ENCODE data around the gene RAB42.
"Not testable (repeated sequence)": the region's sequence is repeated elsewhere in the genome, so short reads cannot be mapped to it uniquely, and the experiment has no call there.

Gene RAB42

GRCh38 chr1:28593988-28594356 lies 1.9 kb downstream of the RAB42 start:
- H3K9me3 ChIP-seq (ENCODE audit: control insufficient read depth, low read length); H3K4me3 ChIP-seq (ENCODE audit: low read length); H3K9ac ChIP-seq (ENCODE audit: low read length); H3K36me3 ChIP-seq (ENCODE audit: control insufficient read depth, insufficient read depth, low read length); H3K27me3 ChIP-seq (ENCODE audit: control insufficient read depth, insufficient read depth, low read length): not testable (repeated sequence)
- peaks cover 22% of the 10 kb centered on the region for H3K4me1 ChIP-seq (ENCODE audit: control insufficient read depth, insufficient read depth, low read length)

- not testable (repeated sequence) for H3K9ac ChIP-seq (ENCODE audit: low read length); H3K27me3 ChIP-seq (ENCODE audit: control insufficient read depth, insufficient read depth, low read length); H3K9me3 ChIP-seq (ENCODE audit: control insufficient read depth, low read length); H3K36me3 ChIP-seq (ENCODE audit: control insufficient read depth, insufficient read depth, low read length); H3K4me3 ChIP-seq (ENCODE audit: low read length)
- H3K4me1 ChIP-seq (ENCODE audit: control insufficient read depth, insufficient read depth, low read length): peaks cover 17% of the 10 kb centered on the region
Measured at GRCh38 chr1:28594686-28595411, 2.8 kb downstream of the RAB42 start.

- no peak overlapping the region for H3K4me3 ChIP-seq (ENCODE audit: low read length)
- H3K4me1 ChIP-seq (ENCODE audit: control insufficient read depth, insufficient read depth, low read length): peaks cover 11% of the 10 kb centered on the region
- no peaks in the 10 kb centered on the region for H3K36me3 ChIP-seq (ENCODE audit: control insufficient read depth, insufficient read depth, low read length)
- no peaks in the 10 kb centered on the region for H3K9me3 ChIP-seq (ENCODE audit: control insufficient read depth, low read length)
- peaks cover 3% of the 10 kb centered on the region for H3K27me3 ChIP-seq (ENCODE audit: control insufficient read depth, insufficient read depth, low read length)
- H3K9ac ChIP-seq (ENCODE audit: low read length): no peak overlapping the region
Measured at GRCh38 chr1:28595412-28596191, 3.5 kb downstream of the RAB42 start.

- H3K4me1 ChIP-seq (ENCODE audit: control insufficient read depth, insufficient read depth, low read length); H3K9ac ChIP-seq (ENCODE audit: low read length); H3K27me3 ChIP-seq (ENCODE audit: control insufficient read depth, insufficient read depth, low read length); H3K9me3 ChIP-seq (ENCODE audit: control insufficient read depth, low read length); H3K36me3 ChIP-seq (ENCODE audit: control insufficient read depth, insufficient read depth, low read length); H3K4me3 ChIP-seq (ENCODE audit: low read length): not testable (repeated sequence)
Measured at GRCh38 chr1:28596276-28596675, 4.2 kb downstream of the RAB42 start.

GRCh38 chr1:28601696-28602095 lies 9.6 kb downstream of the RAB42 start:
- H3K36me3 ChIP-seq (ENCODE audit: control insufficient read depth, insufficient read depth, low read length): peaks cover 7% of the 10 kb centered on the region

DNA sequence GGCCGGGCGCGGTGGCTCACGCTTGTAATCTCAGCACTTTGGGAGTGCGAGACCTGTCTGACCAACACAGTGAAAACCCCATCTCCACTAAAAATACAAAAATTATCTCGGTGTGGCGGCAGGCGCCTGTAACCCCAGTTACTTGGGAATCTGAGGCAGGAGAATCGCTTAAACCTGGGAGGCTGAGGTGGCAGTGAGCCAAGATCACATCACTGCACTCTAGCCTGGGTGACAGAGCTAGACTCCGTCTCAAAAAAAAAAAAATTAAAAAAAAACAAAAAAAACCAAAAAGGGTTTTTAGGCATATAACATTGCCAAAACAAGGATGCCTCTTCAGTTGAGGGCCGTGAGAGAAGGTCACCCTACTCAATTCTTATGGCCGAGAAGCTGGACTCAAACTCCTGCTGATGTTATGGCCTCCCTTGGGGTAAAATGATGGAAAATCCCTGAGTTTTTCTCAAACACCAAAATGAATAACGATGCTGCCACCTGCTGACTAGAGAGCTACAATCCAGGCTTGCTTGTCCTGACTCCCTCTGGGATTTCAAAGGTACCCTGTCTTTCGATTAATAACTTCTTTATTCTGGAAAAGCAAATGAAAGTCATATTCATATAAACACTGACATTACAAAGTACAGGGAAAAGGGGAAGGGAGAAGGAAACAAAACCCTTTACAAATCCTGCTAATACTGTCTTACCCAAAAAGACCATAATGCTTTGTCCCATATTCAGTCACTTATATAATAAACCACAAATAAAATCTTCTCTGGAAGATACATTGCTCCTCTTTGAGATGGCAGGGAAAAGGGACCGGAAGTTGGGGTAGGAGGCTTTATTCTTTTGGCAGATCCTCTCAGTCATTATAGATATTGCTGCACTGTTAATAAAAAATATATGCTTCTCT lies 10.7 kb downstream of the RAB42 start:
- no peak overlapping the region for H3K9ac ChIP-seq (ENCODE audit: low read length)

More at GRCh38 chr1:28601696-28602095, 9.6 kb downstream of the RAB42 start:
- H3K9ac ChIP-seq (ENCODE audit: low read length): no peak overlapping the region
- no peaks in the 10 kb centered on the region for H3K27me3 ChIP-seq (ENCODE audit: control insufficient read depth, insufficient read depth, low read length)
- H3K4me3 ChIP-seq (ENCODE audit: low read length): no peak overlapping the region
- no peaks in the 10 kb centered on the region for H3K4me1 ChIP-seq (ENCODE audit: control insufficient read depth, insufficient read depth, low read length)
- H3K9me3 ChIP-seq (ENCODE audit: control insufficient read depth, low read length): no peaks in the 10 kb centered on the region

GRCh38 chr1:28604411-28604810 lies 12.3 kb downstream of the RAB42 start:
- no peaks in the 10 kb centered on the region for H3K27me3 ChIP-seq (ENCODE audit: control insufficient read depth, insufficient read depth, low read length)
- peaks cover 7% of the 10 kb centered on the region for H3K36me3 ChIP-seq (ENCODE audit: control insufficient read depth, insufficient read depth, low read length)
- no peaks in the 10 kb centered on the region for H3K9me3 ChIP-seq (ENCODE audit: control insufficient read depth, low read length)
- H3K4me1 ChIP-seq (ENCODE audit: control insufficient read depth, insufficient read depth, low read length): no peaks in the 10 kb centered on the region
- no peak overlapping the region for H3K4me3 ChIP-seq (ENCODE audit: low read length)
- no peak overlapping the region for H3K9ac ChIP-seq (ENCODE audit: low read length)

More for the DNA sequence above, 10.7 kb downstream of the RAB42 start:
- Histone ChIP-seq H3K4me3 (ENCODE audit: low read length) (no peak overlapping the region), H3K4me1 (ENCODE audit: control insufficient read depth, insufficient read depth, low read length) (no peaks in the 10 kb centered on the region), H3K27me3 (ENCODE audit: control insufficient read depth, insufficient read depth, low read length) (no peaks in the 10 kb centered on the region), H3K36me3 (ENCODE audit: control insufficient read depth, insufficient read depth, low read length) (peaks cover 7% of the 10 kb centered on the region), H3K9me3 (ENCODE audit: control insufficient read depth, low read length) (no peaks in the 10 kb centered on the region)

DNA sequence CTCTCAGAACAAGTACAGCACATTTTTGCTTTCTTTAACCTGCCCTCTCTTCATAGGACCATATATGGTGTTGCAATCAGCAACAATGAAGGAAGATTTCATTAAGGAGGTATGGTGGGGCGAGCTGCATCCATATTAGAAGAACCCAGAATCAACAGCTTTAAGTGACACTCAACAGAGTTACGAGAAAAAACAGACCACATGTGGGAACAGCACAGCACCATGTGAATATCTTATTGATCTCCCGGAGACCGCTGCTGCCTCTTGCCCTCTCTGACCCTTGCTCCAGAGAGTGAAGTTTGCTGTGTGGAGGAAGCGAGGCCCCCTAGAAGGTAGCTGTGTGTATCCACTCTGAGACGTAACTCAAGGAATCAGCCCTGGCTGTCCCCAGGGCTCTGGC lies 12.9 kb downstream of the RAB42 start:
- H3K36me3 ChIP-seq (ENCODE audit: control insufficient read depth, insufficient read depth, low read length): peaks cover 7% of the 10 kb centered on the region
- no peaks in the 10 kb centered on the region for H3K4me1 ChIP-seq (ENCODE audit: control insufficient read depth, insufficient read depth, low read length)
- no peak overlapping the region for H3K4me3 ChIP-seq (ENCODE audit: low read length)
- no peak overlapping the region for H3K9ac ChIP-seq (ENCODE audit: low read length)
- H3K9me3 ChIP-seq (ENCODE audit: control insufficient read depth, low read length): no peaks in the 10 kb centered on the region
- H3K27me3 ChIP-seq (ENCODE audit: control insufficient read depth, insufficient read depth, low read length): no peaks in the 10 kb centered on the region

DNA sequence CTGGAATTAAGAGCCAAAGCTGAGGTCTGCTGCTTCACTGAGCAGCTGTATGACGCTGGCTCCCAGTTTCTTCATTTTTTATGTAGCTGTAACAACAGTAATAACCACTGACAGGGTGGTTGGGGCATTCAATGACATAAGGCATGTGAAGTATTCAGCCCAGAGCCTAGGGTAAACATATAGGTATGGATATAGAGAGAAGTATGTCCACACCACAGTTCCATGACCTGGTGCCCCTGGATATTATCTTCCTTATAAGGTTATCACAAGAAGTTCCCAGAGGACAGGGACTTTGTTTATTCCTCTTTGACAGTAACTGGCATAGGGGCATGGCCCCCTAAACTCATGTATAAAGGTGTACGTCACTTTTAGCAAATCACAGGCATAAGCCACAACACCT lies 14.7 kb downstream of the RAB42 start:
- peaks cover 7% of the 10 kb centered on the region for H3K36me3 ChIP-seq (ENCODE audit: control insufficient read depth, insufficient read depth, low read length)

GRCh38 chr1:28613175-28613574 lies 21.1 kb downstream of the RAB42 start:
- peaks cover 3% of the 10 kb centered on the region for H3K36me3 ChIP-seq (ENCODE audit: control insufficient read depth, insufficient read depth, low read length)

More for the DNA sequence above, 14.7 kb downstream of the RAB42 start:
- Histone ChIP-seq H3K9ac (ENCODE audit: low read length) (no peak overlapping the region), H3K9me3 (ENCODE audit: control insufficient read depth, low read length) (no peaks in the 10 kb centered on the region), H3K4me3 (ENCODE audit: low read length) (no peak overlapping the region), H3K4me1 (ENCODE audit: control insufficient read depth, insufficient read depth, low read length) (no peaks in the 10 kb centered on the region), H3K27me3 (ENCODE audit: control insufficient read depth, insufficient read depth, low read length) (no peaks in the 10 kb centered on the region)

DNA sequence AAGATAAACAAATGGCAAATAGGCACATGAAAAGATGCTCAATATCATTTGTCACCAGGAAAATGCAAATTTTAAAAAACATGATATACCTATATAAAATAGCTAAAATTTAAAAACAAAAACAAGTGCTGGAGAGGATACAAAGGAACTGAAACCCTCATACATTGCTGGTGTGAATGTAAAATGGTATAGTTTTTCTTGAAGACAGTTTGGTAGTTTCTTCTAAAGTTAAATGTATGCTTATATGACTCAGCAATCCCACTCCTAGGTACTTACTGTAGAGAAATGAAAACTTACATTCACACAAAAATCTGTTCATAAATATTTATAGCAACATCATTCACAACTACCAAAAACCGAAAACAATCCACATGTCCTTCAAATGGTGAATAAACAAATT lies 39.6 kb downstream of the RAB42 start:
- Histone ChIP-seq H3K27me3 (ENCODE audit: control insufficient read depth, insufficient read depth, low read length) (no peaks in the 10 kb centered on the region), H3K4me1 (ENCODE audit: control insufficient read depth, insufficient read depth, low read length) (peaks cover 4% of the 10 kb centered on the region), H3K4me3 (ENCODE audit: low read length) (no peak overlapping the region), H3K9ac (ENCODE audit: low read length) (no peak overlapping the region), H3K9me3 (ENCODE audit: control insufficient read depth, low read length) (no peaks in the 10 kb centered on the region), H3K36me3 (ENCODE audit: control insufficient read depth, insufficient read depth, low read length) (no peaks in the 10 kb centered on the region)

More at GRCh38 chr1:28613175-28613574, 21.1 kb downstream of the RAB42 start:
- no peak overlapping the region for H3K4me3 ChIP-seq (ENCODE audit: low read length)
- H3K27me3 ChIP-seq (ENCODE audit: control insufficient read depth, insufficient read depth, low read length): no peaks in the 10 kb centered on the region
- no peaks in the 10 kb centered on the region for H3K9me3 ChIP-seq (ENCODE audit: control insufficient read depth, low read length)
- H3K9ac ChIP-seq (ENCODE audit: low read length): no peak overlapping the region
- no peaks in the 10 kb centered on the region for H3K4me1 ChIP-seq (ENCODE audit: control insufficient read depth, insufficient read depth, low read length)

GRCh38 chr1:28632560-28632959 lies 40.5 kb downstream of the RAB42 start:
- H3K4me1 ChIP-seq (ENCODE audit: control insufficient read depth, insufficient read depth, low read length): peaks cover 4% of the 10 kb centered on the region
- no peaks in the 10 kb centered on the region for H3K36me3 ChIP-seq (ENCODE audit: control insufficient read depth, insufficient read depth, low read length)
- H3K9me3 ChIP-seq (ENCODE audit: control insufficient read depth, low read length): no peaks in the 10 kb centered on the region
- H3K27me3 ChIP-seq (ENCODE audit: control insufficient read depth, insufficient read depth, low read length): no peaks in the 10 kb centered on the region
- H3K4me3 ChIP-seq (ENCODE audit: low read length): no peak overlapping the region
- no peak overlapping the region for H3K9ac ChIP-seq (ENCODE audit: low read length)
